Measurements from ENCODE around the gene DHTKD1. TPM values are rescaled to one million over a fixed set of nuclear protein-coding genes. Genes with fewer than 3 reads are reported as not detected.
A peak's percentile ranks its signal among the peaks of the same experiment; 100 is the strongest.

The DHTKD1 gene
- total RNA-seq, 2 donors from 2014 or later = 18.5 to 40.6 TPM

- peak overlapping the region; percentile 94 to 100 for H3K9ac ChIP-seq (ENCODE audit: low read depth in 2 of 2, low read length in 2 of 2)
- H3K27ac ChIP-seq = peak overlapping the region; percentile 92
- intact Hi-C loops (cut with DNase I) = no loop called here
- DNase-seq = no peak
- H3K36me3 ChIP-seq = no peaks in the 10 kb centered on the region
- H3K4me3 ChIP-seq = peak overlapping the region; percentile 99
- peaks cover 5% of the 10 kb centered on the region for H3K4me1 ChIP-seq
- H3K27me3 ChIP-seq = no peaks in the 10 kb centered on the region
- TF ChIP-seq CTCF (IDR thresholded peaks at IDR 0.05) = no peak
- H3K9me3 ChIP-seq = no peaks in the 10 kb centered on the region
Observed at GRCh38 chr10:12042409-12042796, 26.4 kb upstream of the DHTKD1 start.

GRCh38 chr10:12042797-12043651, 25.7 kb upstream of the DHTKD1 start, which contains the start of gene UPF2:
Gene UPF2, minus strand, starts transcription at chr10:12042809. Its CDS starts 7,386 bp downstream, at chr10:12035423.
- TF ChIP-seq CTCF (IDR thresholded peaks at IDR 0.05) = no peak
- Histone ChIP-seq H3K27me3 (no peaks in the 10 kb centered on the region), H3K27ac (peak within 1 kb of the TSS; percentile 92), H3K4me1 (peaks cover 5% of the 10 kb centered on the region), H3K9ac (ENCODE audit: low read depth in 2 of 2, low read length in 2 of 2) (peak within 1 kb of the TSS; percentile 94 to 100), H3K9me3 (no peaks in the 10 kb centered on the region), H3K4me3 (peak within 1 kb of the TSS; percentile 99), H3K36me3 (no peaks in the 10 kb centered on the region)
- intact Hi-C loops (cut with DNase I) = no loop called here
- DNase-seq = peak; percentile 99

- Histone ChIP-seq H3K9ac (ENCODE audit: low read depth in 2 of 2, low read length in 2 of 2) (no peak overlapping the region), H3K27me3 (no peaks in the 10 kb centered on the region), H3K9me3 (no peaks in the 10 kb centered on the region), H3K4me3 (no peak overlapping the region), H3K4me1 (peaks cover 5% of the 10 kb centered on the region), H3K27ac (no peak overlapping the region), H3K36me3 (no peaks in the 10 kb centered on the region)
- no peak for TF ChIP-seq CTCF (IDR thresholded peaks at IDR 0.05)
- DNase-seq = no peak
- intact Hi-C loops (cut with DNase I) = no loop called here
Observed at GRCh38 chr10:12045596-12045995, 23.2 kb upstream of the DHTKD1 start.

GRCh38 chr10:12048547-12048946, 20.2 kb upstream of the DHTKD1 start:
- intact Hi-C loops (cut with DNase I) = no loop called here
- no peaks in the 10 kb centered on the region for H3K4me1 ChIP-seq
- TF ChIP-seq CTCF (IDR thresholded peaks at IDR 0.05) = no peak
- H3K27ac ChIP-seq = no peak overlapping the region
- H3K4me3 ChIP-seq = no peak overlapping the region
- H3K36me3 ChIP-seq = no peaks in the 10 kb centered on the region
- no peak overlapping the region for H3K9ac ChIP-seq (ENCODE audit: low read depth in 2 of 2, low read length in 2 of 2)
- H3K9me3 ChIP-seq = no peaks in the 10 kb centered on the region
- DNase-seq = no peak
- no peaks in the 10 kb centered on the region for H3K27me3 ChIP-seq

GRCh38 chr10:12050528-12050927, 18.2 kb upstream of the DHTKD1 start:
- Histone ChIP-seq H3K9me3 (no peaks in the 10 kb centered on the region), H3K4me1 (no peaks in the 10 kb centered on the region), H3K9ac (ENCODE audit: low read depth in 2 of 2, low read length in 2 of 2) (no peak overlapping the region), H3K4me3 (no peak overlapping the region), H3K27ac (no peak overlapping the region), H3K36me3 (no peaks in the 10 kb centered on the region), H3K27me3 (no peaks in the 10 kb centered on the region)
- no peak for TF ChIP-seq CTCF (IDR thresholded peaks at IDR 0.05)
- no peak for DNase-seq
- intact Hi-C loops (cut with DNase I) = no loop called here
